CD14-positive monocyte (primary cell): ENCODE data around the gene PFDN2. TPM values are rescaled to one million over a fixed set of nuclear protein-coding genes. Genes with fewer than 3 reads are reported as not detected.

ENCODE experiments used
- DNase-seq, 3 donors: peaks; one replicate each; pipeline ENCODE4 v3.0.0-alpha.2; 2011 to 2022
- H2AFZ ChIP-seq: 2 replicates; pipeline ENCODE4 v1.6.0; 2012; ENCODE audit warnings: mild to moderate bottlenecking, low read depth, low read length, inconsistent platforms; ENCODE audit not compliant: insufficient read depth, poor library complexity, severe bottlenecking
- H3K27ac ChIP-seq, 2 donors: 1 replicate in 1 of 2; 2 replicates in 1 of 2; pipeline ENCODE4 v1.5.1; 2012 to 2013; ENCODE audit warnings: low read length in 2 of 2, control low read depth in 1 of 2, inconsistent platforms in 1 of 2, low read depth in 1 of 2, mild to moderate bottlenecking in 1 of 2
- H3K27me3 ChIP-seq, 2 donors: one replicate each; pipeline versions ENCODE4 v1.6.0 to v1.6.1; 2011 to 2013; ENCODE audit warnings: low read length in 2 of 2; ENCODE audit not compliant: control insufficient read depth in 2 of 2, insufficient read depth in 2 of 2
- H3K36me3 ChIP-seq, 2 donors: replicated peaks in 1 of 2; 1 replicate in 1 of 2; 2 replicates in 1 of 2; pipeline versions ENCODE4 v1.5.1 to v1.6.1; 2012 to 2013; ENCODE audit warnings: low read length in 2 of 2, control low read depth in 1 of 2, inconsistent platforms in 1 of 2, mild to moderate bottlenecking in 1 of 2; ENCODE audit not compliant: insufficient read depth in 2 of 2, control insufficient read depth in 1 of 2
- H3K4me1 ChIP-seq, 2 donors: 1 replicate in 1 of 2; 2 replicates in 1 of 2; pipeline versions ENCODE4 v1.5.1 to v1.6.1; 2012 to 2013; ENCODE audit warnings: low read length in 2 of 2, control low read depth in 1 of 2, inconsistent platforms in 1 of 2, mild to moderate bottlenecking in 1 of 2, moderate library complexity in 1 of 2; ENCODE audit not compliant: insufficient read depth in 2 of 2, control insufficient read depth in 1 of 2
- H3K4me2 ChIP-seq: replicated peaks from 2 replicates; pipeline ENCODE3; 2012; ENCODE audit warnings: low read length, moderate library complexity, mild to moderate bottlenecking; ENCODE audit not compliant: poor library complexity, severe bottlenecking; ENCODE audit errors: extremely low read depth
- H3K4me3 ChIP-seq, 3 experiments: fragments of 200-600 bp in 1 of 3; sonication (generic) in 1 of 3; replicated peaks in 1 of 3; 1 replicate in 2 of 3; 2 replicates in 1 of 3; pipeline ENCODE4 v1.5.1; 2011 to 2013; ENCODE audit warnings: low read length in 3 of 3, mild to moderate bottlenecking in 3 of 3, control low read depth in 2 of 3, low read depth in 2 of 3, inconsistent platforms in 1 of 3, moderate library complexity in 1 of 3
- H3K79me2 ChIP-seq: 2 replicates; pipeline ENCODE4 v1.6.0; 2012; ENCODE audit warnings: mild to moderate bottlenecking, control low read depth, inconsistent platforms, low read length, moderate library complexity; ENCODE audit not compliant: insufficient read depth
- H3K9ac ChIP-seq: 2 replicates; pipeline ENCODE4 v1.6.0; 2017; ENCODE audit warnings: low read length, mild to moderate bottlenecking; ENCODE audit not compliant: insufficient read depth, poor library complexity, severe bottlenecking
- H3K9me3 ChIP-seq, 2 donors: replicated peaks in 1 of 2; 1 replicate in 1 of 2; 2 replicates in 1 of 2; pipeline versions ENCODE4 v1.5.1 to v1.6.1; 2012 to 2013; ENCODE audit warnings: low read length in 2 of 2, control low read depth in 1 of 2; ENCODE audit not compliant: control insufficient read depth in 1 of 2, insufficient read depth in 1 of 2
- H4K20me1 ChIP-seq: 2 replicates; pipeline ENCODE4 v1.6.0; 2012; ENCODE audit warnings: mild to moderate bottlenecking, low read length, control low read depth, moderate library complexity; ENCODE audit not compliant: insufficient read depth
- H3K27ac Mint-ChIP-seq, 7 donors: one replicate each; pipeline ENCODE4 v1.8.0; 2020; ENCODE audit warnings: mild to moderate bottlenecking in 7 of 7, mixed read lengths in 7 of 7, moderate library complexity in 6 of 7, inconsistent platforms in 2 of 7
- H3K27me3 Mint-ChIP-seq, 3 donors: one replicate each; pipeline ENCODE4 v1.8.0; 2021 to 2022; ENCODE audit warnings: low read depth in 3 of 3, mild to moderate bottlenecking in 3 of 3, mixed read lengths in 3 of 3, moderate library complexity in 3 of 3, inconsistent platforms in 1 of 3
- H3K36me3 Mint-ChIP-seq, 2 donors: one replicate each; pipeline ENCODE4 v1.8.0; 2020; ENCODE audit warnings: mixed read lengths in 2 of 2, inconsistent platforms in 1 of 2, mild to moderate bottlenecking in 1 of 2
- H3K4me1 Mint-ChIP-seq: one replicate; pipeline ENCODE4 v1.8.0; 2020; ENCODE audit warnings: mild to moderate bottlenecking, mixed read lengths
- H3K4me3 Mint-ChIP-seq, 2 donors: one replicate each; pipeline ENCODE4 v1.8.0; 2020; ENCODE audit warnings: mild to moderate bottlenecking in 2 of 2, mixed read lengths in 2 of 2, moderate library complexity in 1 of 2
- H3K9me3 Mint-ChIP-seq, 7 donors: one replicate each; pipeline ENCODE4 v1.8.0; 2020 to 2022; ENCODE audit warnings: mixed read lengths in 7 of 7, mild to moderate bottlenecking in 6 of 7, moderate library complexity in 6 of 7, inconsistent platforms in 2 of 7
- WGBS: methylation state at CpG from one replicate; pipeline ENCODE4 v1.1.5; 2013; ENCODE audit warnings: missing lambda C conversion rate; ENCODE audit not compliant: insufficient coverage; 5-methylcytosine and 5-hydroxymethylcytosine counted together
- intact Hi-C, 2 donors: fragments of 100-400 bp; cut with micrococcal nuclease; formaldehyde crosslinking; loops; one replicate each; pipeline versions ENCODE4 v1.15.0 to v1.15.1; 2023
- polyA plus RNA-seq, 3 donors: library from polyadenylated mRNA; depleted of rRNA in 1 of 3; unstranded in 2 of 3; stranded (reverse) in 1 of 3; fragments of 300-500 nt in 2 of 3; fragments of >200 nt in 1 of 3; fragmentation: Illumina TruSeq in 2 of 3; gene quantifications; 1 replicate in 2 of 3; 2 replicates in 1 of 3; pipeline ENCODE4 v1.2.3, GENCODE V29; 2012 to 2021
- TF ChIP-seq, protein P1 (sequence below): fragments of 200-600 bp; IDR thresholded peaks from one replicate; pipeline ENCODE4 v1.8.0; 2022; ENCODE audit warnings: antibody characterized with exemption, mild to moderate bottlenecking

PFDN2 gene
- polyA plus RNA-seq, 3 donors, result 59.1 to 80.7 (median 65.6) TPM

GRCh38 chr1:161073474-161074121 is 44.2 kb downstream of the PFDN2 start:
- peaks cover 19% of the 10 kb centered on the region for H3K79me2 ChIP-seq
- H3K4me3 ChIP-seq, result no peak overlapping the region
- 80% methylated on average over 5 of the region's 7 CpGs for WGBS
- no peaks in the 10 kb centered on the region for H4K20me1 ChIP-seq
- H3K9me3 Mint-ChIP-seq, result peaks cover 0 to 2% (median 0%) of the 10 kb centered on the region in 7 donors
- H3K27me3 Mint-ChIP-seq, result peaks cover 0 to 1% (median 0%) of the 10 kb centered on the region in 3 donors
- no peak overlapping the region for H3K9ac ChIP-seq
- H3K27ac ChIP-seq, result no peak overlapping the region
- H3K4me3 Mint-ChIP-seq, result no peak overlapping the region
- H3K36me3 ChIP-seq, result no peaks in the 10 kb centered on the region
- intact Hi-C loops, result loop anchor here in 1 of 2 donors (5.0 kb wide), 1 partner anchor 59 kb away; the partner anchor contains the start of gene DEDD
- no peak overlapping the region for H2AFZ ChIP-seq
- no peak for DNase-seq
- H3K27ac Mint-ChIP-seq, result peak overlapping the region in 1 of 7 donors; percentile 76
- H3K4me1 ChIP-seq, result peaks cover 23 to 28% of the 10 kb centered on the region in 2 donors
- no peaks in the 10 kb centered on the region for H3K27me3 ChIP-seq
- no peak overlapping the region for H3K4me2 ChIP-seq
- no peaks in the 10 kb centered on the region for H3K9me3 ChIP-seq
- TF ChIP-seq, protein P1, sequence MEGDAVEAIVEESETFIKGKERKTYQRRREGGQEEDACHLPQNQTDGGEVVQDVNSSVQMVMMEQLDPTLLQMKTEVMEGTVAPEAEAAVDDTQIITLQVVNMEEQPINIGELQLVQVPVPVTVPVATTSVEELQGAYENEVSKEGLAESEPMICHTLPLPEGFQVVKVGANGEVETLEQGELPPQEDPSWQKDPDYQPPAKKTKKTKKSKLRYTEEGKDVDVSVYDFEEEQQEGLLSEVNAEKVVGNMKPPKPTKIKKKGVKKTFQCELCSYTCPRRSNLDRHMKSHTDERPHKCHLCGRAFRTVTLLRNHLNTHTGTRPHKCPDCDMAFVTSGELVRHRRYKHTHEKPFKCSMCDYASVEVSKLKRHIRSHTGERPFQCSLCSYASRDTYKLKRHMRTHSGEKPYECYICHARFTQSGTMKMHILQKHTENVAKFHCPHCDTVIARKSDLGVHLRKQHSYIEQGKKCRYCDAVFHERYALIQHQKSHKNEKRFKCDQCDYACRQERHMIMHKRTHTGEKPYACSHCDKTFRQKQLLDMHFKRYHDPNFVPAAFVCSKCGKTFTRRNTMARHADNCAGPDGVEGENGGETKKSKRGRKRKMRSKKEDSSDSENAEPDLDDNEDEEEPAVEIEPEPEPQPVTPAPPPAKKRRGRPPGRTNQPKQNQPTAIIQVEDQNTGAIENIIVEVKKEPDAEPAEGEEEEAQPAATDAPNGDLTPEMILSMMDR, result no peak
- H3K36me3 Mint-ChIP-seq, result no peaks in the 10 kb centered on the region
- H3K4me1 Mint-ChIP-seq, result peaks cover 28% of the 10 kb centered on the region

DNA sequence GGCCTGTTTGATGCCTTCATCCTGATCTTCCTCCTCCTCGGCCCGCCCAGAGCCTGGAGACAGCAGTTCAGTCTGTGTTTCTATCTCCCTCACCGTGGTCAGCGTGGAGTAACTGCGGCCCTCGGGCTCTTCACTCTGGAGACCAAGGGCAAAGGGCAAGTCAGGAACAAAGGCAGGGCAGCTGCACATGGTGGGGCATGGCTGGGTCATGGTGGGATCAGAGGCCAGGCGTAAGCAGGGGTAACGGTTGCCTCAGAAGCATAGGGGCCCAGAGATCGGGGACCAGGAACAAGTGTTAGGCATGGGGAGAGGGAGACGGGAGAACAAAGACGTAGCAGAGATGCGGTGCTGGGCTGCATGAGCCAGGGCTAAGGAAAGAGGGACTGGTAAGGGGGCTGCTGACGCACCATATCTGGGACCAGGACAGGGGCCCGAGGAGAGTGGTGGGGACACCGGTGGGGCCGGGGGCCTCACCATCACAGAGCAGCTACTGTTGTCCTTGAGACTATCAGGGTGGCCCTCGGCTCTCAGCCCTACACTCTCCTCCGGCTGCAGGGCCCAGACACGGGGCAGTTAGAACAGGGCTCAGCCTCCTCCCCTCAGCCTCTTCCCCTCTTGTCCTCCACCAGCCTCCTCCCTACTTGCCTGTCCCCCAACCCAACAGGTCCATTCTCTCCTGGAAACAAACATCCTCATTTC is 44.9 kb downstream of the PFDN2 start:
- DNase-seq, result no peak
- H3K9me3 ChIP-seq, result no peaks in the 10 kb centered on the region
- intact Hi-C loops, result loop anchor here (1.0 to 5.0 kb wide), 2 partner anchors 10 to 59 kb away; partner anchors contain the start of gene DEDD (in 1 of the 2)
- WGBS, result 93% methylated on average over 19 of the region's 19 CpGs
- Mint-ChIP-seq H3K4me3 (no peak overlapping the region), H3K4me1 (peaks cover 32% of the 10 kb centered on the region), H3K9me3 (peaks cover 0 to 2% (median 0%) of the 10 kb centered on the region in 7 donors), H3K27me3 (peaks cover 0 to 1% (median 0%) of the 10 kb centered on the region in 3 donors), H3K36me3 (peaks cover 0 to 2% of the 10 kb centered on the region in 2 donors), H3K27ac (peak overlapping the region in 1 of 7 donors; percentile 33)
- no peaks in the 10 kb centered on the region for H3K36me3 ChIP-seq
- H3K4me3 ChIP-seq, result no peak overlapping the region
- no peak overlapping the region for H2AFZ ChIP-seq
- peaks cover 26% of the 10 kb centered on the region for H3K79me2 ChIP-seq
- H4K20me1 ChIP-seq, result no peaks in the 10 kb centered on the region
- H3K4me1 ChIP-seq, result peaks cover 25 to 29% of the 10 kb centered on the region in 2 donors
- TF ChIP-seq, protein P1, result no peak
- H3K27me3 ChIP-seq, result no peaks in the 10 kb centered on the region
- no peak overlapping the region for H3K9ac ChIP-seq
- no peak overlapping the region for H3K27ac ChIP-seq
- H3K4me2 ChIP-seq, result no peak overlapping the region
